Hepatocyte (in vitro differentiated cells): Measurements from ENCODE around the gene SLC26A6.

Experiments used
- CTCF ChIP-seq: fragments of 200-600 bp; sonication (generic); IDR thresholded peaks from 2 replicates; pipeline ENCODE4 v1.5.1; 2016; ENCODE audit warnings: antibody characterized with exemption, mild to moderate bottlenecking; ENCODE audit not compliant: poor library complexity
- EZH2 ChIP-seq: fragments of 200-600 bp; sonication (generic); IDR thresholded peaks from 2 replicates; pipeline ENCODE4 v1.6.1; 2016; ENCODE audit warnings: antibody characterized with exemption, mild to moderate bottlenecking, borderline replicate concordance
- EZH2phosphoT487 ChIP-seq: fragments of 200-600 bp; sonication (generic); IDR thresholded peaks from one replicate; pipeline ENCODE4 v1.6.1; 2018; ENCODE audit warnings: antibody characterized with exemption, mild to moderate bottlenecking, low read depth, moderate library complexity; ENCODE audit not compliant: unreplicated experiment, severe bottlenecking

GRCh38 chr3:48630407-48630806, 4.9 kb downstream of the SLC26A6 start:
- TF ChIP-seq EZH2 = no peak
- TF ChIP-seq CTCF = no peak
- no peak for TF ChIP-seq EZH2phosphoT487
